ENCODE measurements around the gene UNK. TPM values are rescaled to one million over a fixed set of nuclear protein-coding genes. Genes with fewer than 3 reads are reported as not detected.
A peak's percentile ranks its signal among the peaks of the same experiment; 100 is the strongest.

The UNK gene
- total and polyA plus RNA-seq, 2 of the 13 experiments (the other 11 are each of a cell fraction or from before 2014, with no cell fraction given): 31.6 to 33.0 TPM

DNA sequence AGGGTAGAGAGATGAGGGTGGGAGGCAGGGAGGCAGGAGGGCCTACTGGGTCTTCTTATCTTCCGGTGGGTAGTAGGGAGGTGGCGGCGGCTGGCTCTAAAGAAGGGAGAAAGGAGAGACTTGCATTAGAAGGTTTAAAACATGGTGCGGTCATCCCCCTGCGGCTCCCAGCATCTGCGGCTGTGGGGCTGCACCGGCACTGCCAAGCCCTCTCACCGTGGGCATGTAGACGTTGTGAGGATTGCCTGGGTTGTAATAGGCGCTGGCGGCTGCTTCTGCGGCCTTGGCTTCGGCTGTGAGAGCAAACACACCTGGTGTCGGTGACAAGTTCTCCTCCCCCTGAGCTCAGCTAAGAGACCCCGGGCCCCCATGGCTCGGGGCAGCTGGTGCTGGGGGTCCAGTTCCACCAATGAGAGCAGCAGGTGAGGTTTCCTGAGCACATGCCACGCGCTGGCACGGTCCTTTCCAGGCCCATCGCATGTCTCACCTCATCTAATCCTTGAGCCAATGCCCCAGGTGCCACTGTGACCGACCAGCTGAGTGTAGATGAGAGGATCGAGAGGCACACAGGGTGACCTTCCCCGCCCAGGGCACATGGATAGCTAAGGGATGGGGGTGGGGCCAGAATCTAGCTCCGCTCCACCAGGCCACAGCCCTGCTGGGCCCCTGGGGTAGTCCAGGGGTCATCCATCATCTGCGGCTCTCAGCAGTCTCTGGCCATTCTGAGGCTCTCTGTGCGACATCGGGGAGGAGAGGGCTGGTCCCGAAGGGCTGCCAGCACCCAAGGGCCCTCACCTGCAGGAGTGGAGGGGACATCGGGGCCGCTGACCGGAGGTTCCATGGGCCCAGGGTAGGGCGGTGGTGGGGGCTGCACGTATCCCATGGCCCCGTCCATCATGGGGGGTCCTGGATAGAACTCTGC is 62.3 kb downstream of the UNK start (continued):
- TF ChIP-seq, protein P1, sequence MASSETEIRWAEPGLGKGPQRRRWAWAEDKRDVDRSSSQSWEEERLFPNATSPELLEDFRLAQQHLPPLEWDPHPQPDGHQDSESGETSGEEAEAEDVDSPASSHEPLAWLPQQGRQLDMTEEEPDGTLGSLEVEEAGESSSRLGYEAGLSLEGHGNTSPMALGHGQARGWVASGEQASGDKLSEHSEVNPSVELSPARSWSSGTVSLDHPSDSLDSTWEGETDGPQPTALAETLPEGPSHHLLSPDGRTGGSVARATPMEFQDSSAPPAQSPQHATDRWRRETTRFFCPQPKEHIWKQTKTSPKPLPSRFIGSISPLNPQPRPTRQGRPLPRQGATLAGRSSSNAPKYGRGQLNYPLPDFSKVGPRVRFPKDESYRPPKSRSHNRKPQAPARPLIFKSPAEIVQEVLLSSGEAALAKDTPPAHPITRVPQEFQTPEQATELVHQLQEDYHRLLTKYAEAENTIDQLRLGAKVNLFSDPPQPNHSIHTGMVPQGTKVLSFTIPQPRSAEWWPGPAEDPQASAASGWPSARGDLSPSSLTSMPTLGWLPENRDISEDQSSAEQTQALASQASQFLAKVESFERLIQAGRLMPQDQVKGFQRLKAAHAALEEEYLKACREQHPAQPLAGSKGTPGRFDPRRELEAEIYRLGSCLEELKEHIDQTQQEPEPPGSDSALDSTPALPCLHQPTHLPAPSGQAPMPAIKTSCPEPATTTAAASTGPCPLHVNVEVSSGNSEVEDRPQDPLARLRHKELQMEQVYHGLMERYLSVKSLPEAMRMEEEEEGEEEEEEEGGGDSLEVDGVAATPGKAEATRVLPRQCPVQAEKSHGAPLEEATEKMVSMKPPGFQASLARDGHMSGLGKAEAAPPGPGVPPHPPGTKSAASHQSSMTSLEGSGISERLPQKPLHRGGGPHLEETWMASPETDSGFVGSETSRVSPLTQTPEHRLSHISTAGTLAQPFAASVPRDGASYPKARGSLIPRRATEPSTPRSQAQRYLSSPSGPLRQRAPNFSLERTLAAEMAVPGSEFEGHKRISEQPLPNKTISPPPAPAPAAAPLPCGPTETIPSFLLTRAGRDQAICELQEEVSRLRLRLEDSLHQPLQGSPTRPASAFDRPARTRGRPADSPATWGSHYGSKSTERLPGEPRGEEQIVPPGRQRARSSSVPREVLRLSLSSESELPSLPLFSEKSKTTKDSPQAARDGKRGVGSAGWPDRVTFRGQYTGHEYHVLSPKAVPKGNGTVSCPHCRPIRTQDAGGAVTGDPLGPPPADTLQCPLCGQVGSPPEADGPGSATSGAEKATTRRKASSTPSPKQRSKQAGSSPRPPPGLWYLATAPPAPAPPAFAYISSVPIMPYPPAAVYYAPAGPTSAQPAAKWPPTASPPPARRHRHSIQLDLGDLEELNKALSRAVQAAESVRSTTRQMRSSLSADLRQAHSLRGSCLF (CRISPR knock-in tag; IDR thresholded peaks at IDR 0.05; ENCODE audit: borderline replicate concordance): no peak
- peak; percentile 69 for TF ChIP-seq ZNF768 (CRISPR knock-in tag; IDR thresholded peaks at IDR 0.05)
- TF ChIP-seq ZBTB38 (CRISPR knock-in tag; IDR thresholded peaks at IDR 0.05): peak; percentile 88
- TF ChIP-seq ZNF12 (CRISPR knock-in tag; IDR thresholded peaks at IDR 0.05): peak; percentile 47; the same call in 1 of the 2 replicates
- TF ChIP-seq SMARCC2 (IDR thresholded peaks at IDR 0.05): no peak
- no peak for TF ChIP-seq ZBTB8A (CRISPR knock-in tag; IDR thresholded peaks at IDR 0.05; ENCODE audit: borderline replicate concordance, low read depth)
- peak; percentile 91; the same call in 1 of the 2 replicates for TF ChIP-seq ZNF232 (CRISPR knock-in tag; IDR thresholded peaks at IDR 0.05; ENCODE audit: borderline replicate concordance)
- TF ChIP-seq AKAP8 (CRISPR knock-in tag; IDR thresholded peaks at IDR 0.05): peak; percentile 89
- no peak for TF ChIP-seq SOX6 (IDR thresholded peaks at IDR 0.05)
- TF ChIP-seq SOX6 (CRISPR knock-in tag; IDR thresholded peaks at IDR 0.05): peak; percentile 93
- no peak for TF ChIP-seq GPN1 (CRISPR knock-in tag; IDR thresholded peaks at IDR 0.05; ENCODE audit: borderline replicate concordance)
- peak; percentile 96 for TF ChIP-seq HDAC2 (CRISPR knock-in tag; IDR thresholded peaks at IDR 0.05)
- peak; percentile 93 for TF ChIP-seq ARNT2 (CRISPR knock-in tag; IDR thresholded peaks at IDR 0.05; ENCODE audit: low read depth)
- 0 out of 2 replicates have a peak, but pooled peaks have one; percentile 17 for TF ChIP-seq CHD2 (IDR thresholded peaks at IDR 0.05; ENCODE audit: low read depth, low read length)
- TF ChIP-seq, protein P2, sequence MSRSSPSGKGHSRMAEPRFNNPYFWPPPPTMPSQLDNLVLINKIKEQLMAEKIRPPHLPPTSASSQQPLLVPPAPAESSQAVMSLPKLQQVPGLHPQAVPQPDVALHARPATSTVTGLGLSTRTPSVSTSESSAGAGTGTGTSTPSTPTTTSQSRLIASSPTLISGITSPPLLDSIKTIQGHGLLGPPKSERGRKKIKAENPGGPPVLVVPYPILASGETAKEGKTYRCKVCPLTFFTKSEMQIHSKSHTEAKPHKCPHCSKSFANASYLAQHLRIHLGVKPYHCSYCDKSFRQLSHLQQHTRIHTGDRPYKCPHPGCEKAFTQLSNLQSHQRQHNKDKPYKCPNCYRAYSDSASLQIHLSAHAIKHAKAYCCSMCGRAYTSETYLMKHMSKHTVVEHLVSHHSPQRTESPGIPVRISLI (CRISPR knock-in tag; IDR thresholded peaks at IDR 0.05; ENCODE audit: borderline replicate concordance): peak; percentile 73; the same call in 1 of the 2 replicates
- TF ChIP-seq, protein P3, sequence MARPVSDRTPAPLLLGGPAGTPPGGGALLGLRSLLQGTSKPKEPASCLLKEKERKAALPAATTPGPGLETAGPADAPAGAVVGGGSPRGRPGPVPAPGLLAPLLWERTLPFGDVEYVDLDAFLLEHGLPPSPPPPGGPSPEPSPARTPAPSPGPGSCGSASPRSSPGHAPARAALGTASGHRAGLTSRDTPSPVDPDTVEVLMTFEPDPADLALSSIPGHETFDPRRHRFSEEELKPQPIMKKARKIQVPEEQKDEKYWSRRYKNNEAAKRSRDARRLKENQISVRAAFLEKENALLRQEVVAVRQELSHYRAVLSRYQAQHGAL (CRISPR knock-in tag; IDR thresholded peaks at IDR 0.05; ENCODE audit: not compliant biosample characterization): peak; percentile 62
- no peak for TF ChIP-seq GABPA (IDR thresholded peaks at IDR 0.05; ENCODE audit: low read depth, low read length)
- no peak for TF ChIP-seq GABPA (CRISPR knock-in tag; IDR thresholded peaks at IDR 0.05; ENCODE audit: low read depth)
- peak; percentile 68; the same call in 1 of the 2 replicates for TF ChIP-seq IRF2 (CRISPR knock-in tag; IDR thresholded peaks at IDR 0.05)
- TF ChIP-seq ZNF589 (CRISPR knock-in tag; conservative IDR thresholded peaks at IDR 0.05): peak; percentile 96
- TF ChIP-seq ZNF773 (CRISPR knock-in tag; IDR thresholded peaks at IDR 0.05; ENCODE audit: borderline replicate concordance): 0 out of 2 replicates have a peak, but pooled peaks have one; percentile 38
- peak; percentile 66; the same call in 1 of the 2 replicates for TF ChIP-seq ZZZ3 (CRISPR knock-in tag; IDR thresholded peaks at IDR 0.05; ENCODE audit: borderline replicate concordance)
- 0 out of 2 replicates have a peak, but pooled peaks have one; percentile 52 for TF ChIP-seq FOXK1 (CRISPR knock-in tag; IDR thresholded peaks at IDR 0.05; ENCODE audit: borderline replicate concordance, low read depth)
- no peak; the same call in none of the 2 replicates for TF ChIP-seq THAP11 (CRISPR knock-in tag; IDR thresholded peaks at IDR 0.05)

All from HepG2 (cell line).